Measurements from ENCODE around the gene OSTN. TPM values are rescaled to one million over a fixed set of nuclear protein-coding genes. Genes with fewer than 3 reads are reported as not detected.

Gene OSTN
- polyA plus RNA-seq, 3 donors = not detected

- H3K4me3 Mint-ChIP-seq = no peak overlapping the region
- H3K27me3 ChIP-seq (ENCODE audit: control insufficient read depth in 2 of 2, insufficient read depth in 2 of 2, low read length in 2 of 2) = no peaks in the 10 kb centered on the region
- no peak overlapping the region for H3K9ac ChIP-seq (ENCODE audit: insufficient read depth, low read length, poor library complexity, severe bottlenecking)
- no peaks in the 10 kb centered on the region for H3K4me1 Mint-ChIP-seq
- no peak overlapping the region for H3K27ac ChIP-seq (ENCODE audit: low read depth in 1 of 2, low read length in 2 of 2)
- no peak for DNase-seq
- no peak overlapping the region for H3K4me2 ChIP-seq (replicated peaks; ENCODE audit: extremely low read depth, low read length, poor library complexity, severe bottlenecking)
- no peaks in the 10 kb centered on the region for H3K36me3 Mint-ChIP-seq
- H3K4me1 ChIP-seq (ENCODE audit: control insufficient read depth in 1 of 2, insufficient read depth in 2 of 2, low read length in 2 of 2) = no peaks in the 10 kb centered on the region
- H2AFZ ChIP-seq (ENCODE audit: insufficient read depth, low read depth, low read length, poor library complexity, severe bottlenecking) = no peak overlapping the region
- intact Hi-C loops (cut with micrococcal nuclease) = no loop called here
- H3K79me2 ChIP-seq (ENCODE audit: insufficient read depth, low read length) = no peaks in the 10 kb centered on the region
- no peaks in the 10 kb centered on the region for H4K20me1 ChIP-seq (ENCODE audit: insufficient read depth, low read length)
- H3K27me3 Mint-ChIP-seq (ENCODE audit: low read depth in 3 of 3) = peaks cover 4 to 8% (median 6%) of the 10 kb centered on the region in 3 donors
- no peak overlapping the region for H3K27ac Mint-ChIP-seq
- no peaks in the 10 kb centered on the region for H3K36me3 ChIP-seq (replicated peaks in 1 of 2; ENCODE audit: control insufficient read depth in 1 of 2, insufficient read depth in 2 of 2, low read length in 2 of 2)
- H3K4me3 ChIP-seq (replicated peaks in 1 of 3; ENCODE audit: low read depth in 2 of 3, low read length in 3 of 3) = no peak overlapping the region
- peaks cover 0 to 4% (median 0%) of the 10 kb centered on the region in 7 donors for H3K9me3 Mint-ChIP-seq
- TF ChIP-seq, protein P1, sequence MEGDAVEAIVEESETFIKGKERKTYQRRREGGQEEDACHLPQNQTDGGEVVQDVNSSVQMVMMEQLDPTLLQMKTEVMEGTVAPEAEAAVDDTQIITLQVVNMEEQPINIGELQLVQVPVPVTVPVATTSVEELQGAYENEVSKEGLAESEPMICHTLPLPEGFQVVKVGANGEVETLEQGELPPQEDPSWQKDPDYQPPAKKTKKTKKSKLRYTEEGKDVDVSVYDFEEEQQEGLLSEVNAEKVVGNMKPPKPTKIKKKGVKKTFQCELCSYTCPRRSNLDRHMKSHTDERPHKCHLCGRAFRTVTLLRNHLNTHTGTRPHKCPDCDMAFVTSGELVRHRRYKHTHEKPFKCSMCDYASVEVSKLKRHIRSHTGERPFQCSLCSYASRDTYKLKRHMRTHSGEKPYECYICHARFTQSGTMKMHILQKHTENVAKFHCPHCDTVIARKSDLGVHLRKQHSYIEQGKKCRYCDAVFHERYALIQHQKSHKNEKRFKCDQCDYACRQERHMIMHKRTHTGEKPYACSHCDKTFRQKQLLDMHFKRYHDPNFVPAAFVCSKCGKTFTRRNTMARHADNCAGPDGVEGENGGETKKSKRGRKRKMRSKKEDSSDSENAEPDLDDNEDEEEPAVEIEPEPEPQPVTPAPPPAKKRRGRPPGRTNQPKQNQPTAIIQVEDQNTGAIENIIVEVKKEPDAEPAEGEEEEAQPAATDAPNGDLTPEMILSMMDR (IDR thresholded peaks at IDR 0.05) = no peak
- H3K9me3 ChIP-seq (replicated peaks in 1 of 2; ENCODE audit: control insufficient read depth in 1 of 2, insufficient read depth in 1 of 2, low read length in 2 of 2) = no peaks in the 10 kb centered on the region
- 85% methylated on average over 4 of the region's 5 CpGs for WGBS (ENCODE audit: insufficient coverage)
Measured at GRCh38 chr3:191227541-191227940, 28.5 kb downstream of the OSTN start.

DNA sequence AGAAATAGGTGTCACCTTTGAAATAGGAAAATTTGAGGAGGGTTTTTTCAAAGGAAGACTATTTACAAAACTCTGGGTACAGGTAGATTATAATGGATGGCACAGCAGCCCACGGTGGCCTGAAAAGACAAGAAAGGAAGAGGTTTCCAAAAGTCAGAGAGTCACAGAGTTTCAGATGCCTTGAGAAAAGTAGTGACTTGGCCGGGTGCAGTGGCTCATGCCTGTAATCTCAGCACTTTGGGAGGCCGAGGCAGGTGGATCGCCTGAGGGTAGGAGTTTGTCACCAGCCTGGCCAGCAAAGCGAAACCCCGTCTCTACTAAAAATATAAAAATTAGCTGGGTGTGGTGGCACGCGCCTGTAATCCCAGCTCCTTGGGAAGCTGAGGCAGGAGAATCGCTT is 35.2 kb downstream of the OSTN start:
- Mint-ChIP-seq H3K9me3 (peaks cover 0 to 2% (median 0%) of the 10 kb centered on the region in 7 donors), H3K36me3 (no peaks in the 10 kb centered on the region), H3K27ac (peak overlapping the region in 1 of 7 donors; percentile 38), H3K27me3 (ENCODE audit: low read depth in 3 of 3) (peaks cover 5 to 9% (median 7%) of the 10 kb centered on the region in 3 donors), H3K4me1 (no peaks in the 10 kb centered on the region), H3K4me3 (no peak overlapping the region)
- H3K4me2 ChIP-seq (replicated peaks; ENCODE audit: extremely low read depth, low read length, poor library complexity, severe bottlenecking) = no peak overlapping the region
- H3K27ac ChIP-seq (ENCODE audit: low read depth in 1 of 2, low read length in 2 of 2) = no peak overlapping the region
- no peaks in the 10 kb centered on the region for H3K4me1 ChIP-seq (ENCODE audit: control insufficient read depth in 1 of 2, insufficient read depth in 2 of 2, low read length in 2 of 2)
- H4K20me1 ChIP-seq (ENCODE audit: insufficient read depth, low read length) = no peaks in the 10 kb centered on the region
- intact Hi-C loops (cut with micrococcal nuclease) = no loop called here
- 96% methylated on average over 3 of the region's 9 CpGs for WGBS (ENCODE audit: insufficient coverage)
- H3K27me3 ChIP-seq (ENCODE audit: control insufficient read depth in 2 of 2, insufficient read depth in 2 of 2, low read length in 2 of 2) = no peaks in the 10 kb centered on the region
- no peak for DNase-seq
- TF ChIP-seq, protein P1 (IDR thresholded peaks at IDR 0.05) = no peak
- H3K9me3 ChIP-seq (replicated peaks in 1 of 2; ENCODE audit: control insufficient read depth in 1 of 2, insufficient read depth in 1 of 2, low read length in 2 of 2) = no peaks in the 10 kb centered on the region
- H2AFZ ChIP-seq (ENCODE audit: insufficient read depth, low read depth, low read length, poor library complexity, severe bottlenecking) = no peak overlapping the region
- no peaks in the 10 kb centered on the region for H3K79me2 ChIP-seq (ENCODE audit: insufficient read depth, low read length)
- H3K9ac ChIP-seq (ENCODE audit: insufficient read depth, low read length, poor library complexity, severe bottlenecking) = no peak overlapping the region
- no peaks in the 10 kb centered on the region for H3K36me3 ChIP-seq (replicated peaks in 1 of 2; ENCODE audit: control insufficient read depth in 1 of 2, insufficient read depth in 2 of 2, low read length in 2 of 2)
- H3K4me3 ChIP-seq (replicated peaks in 1 of 3; ENCODE audit: low read depth in 2 of 3, low read length in 3 of 3) = no peak overlapping the region

Data from CD14-positive monocyte (primary cell).